BLaER1 treated with 17β-estradiol and CSF1 and Interleukin-3, amounts not matched to agents 10 nM and 100 nM (cell line): ENCODE data around the gene SDHAF1.

Source experiments
- H3K27ac ChIP-seq, 11 experiments: shearing (Covaris generic); formaldehyde crosslinking; 2 replicates each; pipeline ENCODE4 v1.8.1; 2022
- H3K27me3 ChIP-seq, 11 experiments: shearing (Covaris generic); formaldehyde crosslinking; 2 replicates each; pipeline ENCODE4 v1.8.1; 2022
- H3K36me3 ChIP-seq, 11 experiments: shearing (Covaris generic); formaldehyde crosslinking; 2 replicates each; pipeline ENCODE4 v1.8.1; 2022
- H3K4me1 ChIP-seq, 10 experiments: shearing (Covaris generic); formaldehyde crosslinking; 2 replicates each; pipeline ENCODE4 v1.8.1; 2022
- H3K4me2 ChIP-seq, 11 experiments: shearing (Covaris generic); formaldehyde crosslinking; 2 replicates each; pipeline ENCODE4 v1.8.1; 2022
- H3K4me3 ChIP-seq, 10 experiments: shearing (Covaris generic); formaldehyde crosslinking; 2 replicates each; pipeline ENCODE4 v1.8.1; 2022
- H3K9ac ChIP-seq, 11 experiments: shearing (Covaris generic); formaldehyde crosslinking; 2 replicates each; pipeline ENCODE4 v1.8.1; 2022
- H3K9me3 ChIP-seq, 11 experiments: shearing (Covaris generic); formaldehyde crosslinking; replicated peaks in 1 of 11; 2 replicates each; pipeline ENCODE4 v1.8.1; 2022
- H4K20me1 ChIP-seq, 11 experiments: shearing (Covaris generic); formaldehyde crosslinking; 2 replicates each; pipeline ENCODE4 v1.8.1; 2022
- Cebpa-rat ChIP-seq, 11 experiments: shearing (Covaris generic); IDR thresholded peaks; 2 replicates each; pipeline ENCODE4 v1.8.1; 2022

SDHAF1 gene

DNA sequence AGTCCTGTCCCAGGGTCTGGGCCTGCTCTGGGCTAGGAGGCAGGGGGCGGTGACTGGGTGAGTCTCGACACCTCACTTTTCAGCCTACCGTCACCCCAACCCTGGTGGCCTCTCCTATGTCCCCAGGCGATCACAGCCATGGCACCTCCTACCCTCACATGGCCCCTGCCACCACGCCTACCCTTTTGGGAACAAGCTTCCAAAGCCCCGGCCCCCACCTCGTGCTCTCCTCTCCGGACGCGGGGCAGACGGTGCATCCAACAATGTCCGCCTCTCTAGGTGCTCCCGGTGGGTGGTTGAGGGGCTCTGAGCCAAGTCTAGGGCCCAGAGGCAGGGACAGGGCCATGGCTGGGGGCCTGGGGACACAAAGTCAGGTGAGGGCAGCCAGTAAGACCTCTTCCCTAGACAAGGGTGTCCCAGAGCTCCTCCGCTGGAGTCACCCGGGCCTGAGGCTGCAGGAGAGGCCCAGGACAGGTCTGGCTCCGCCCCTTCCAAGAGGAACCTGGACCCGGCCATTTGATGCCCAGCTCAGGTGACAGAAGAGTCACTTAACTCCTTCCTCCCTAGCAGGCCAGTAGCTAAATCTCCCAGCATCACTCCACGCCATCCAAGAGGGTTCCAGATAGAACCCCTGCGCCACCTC, 13.5 kb downstream of the SDHAF1 start, which contains the start of gene SYNE4:
Gene SYNE4, minus strand, starts transcription at position 478 of the 643 bp plus-strand sequence. Its CDS starts 132 bp downstream, at position 346.
- H3K27ac ChIP-seq: no peak within 1 kb of the TSS
- H3K4me1 ChIP-seq: peaks cover 6 to 18% (median 11%) of the 10 kb centered on the region in 10 experiments; a peak in 19 of 20 replicates
- TF ChIP-seq Cebpa-rat (IDR thresholded peaks at IDR 0.05): no peak
- H3K27me3 ChIP-seq: peaks cover 0 to 20% (median 10%) of the 10 kb centered on the region in 11 experiments; a peak in 14 of 22 replicates
- peaks cover 0 to 11% (median under 1%) of the 10 kb centered on the region in 11 experiments; a peak in 5 of 22 replicates for H3K36me3 ChIP-seq
- H3K4me2 ChIP-seq: peak within 1 kb of the TSS; percentile 46 to 77 (median 63)
- peak within 1 kb of the TSS in 7 of 11 experiments; percentile 15 to 59 (median 46); a peak in 6 of 22 replicates for H3K9ac ChIP-seq
- peaks cover 0 to 22% (median 0%) of the 10 kb centered on the region in 11 experiments; a peak in 5 of 22 replicates for H4K20me1 ChIP-seq
- no peaks in the 10 kb centered on the region for H3K9me3 ChIP-seq
- peak within 1 kb of the TSS in 6 of 10 experiments; percentile 24 to 55 (median 36); a peak in 11 of 20 replicates for H3K4me3 ChIP-seq

DNA sequence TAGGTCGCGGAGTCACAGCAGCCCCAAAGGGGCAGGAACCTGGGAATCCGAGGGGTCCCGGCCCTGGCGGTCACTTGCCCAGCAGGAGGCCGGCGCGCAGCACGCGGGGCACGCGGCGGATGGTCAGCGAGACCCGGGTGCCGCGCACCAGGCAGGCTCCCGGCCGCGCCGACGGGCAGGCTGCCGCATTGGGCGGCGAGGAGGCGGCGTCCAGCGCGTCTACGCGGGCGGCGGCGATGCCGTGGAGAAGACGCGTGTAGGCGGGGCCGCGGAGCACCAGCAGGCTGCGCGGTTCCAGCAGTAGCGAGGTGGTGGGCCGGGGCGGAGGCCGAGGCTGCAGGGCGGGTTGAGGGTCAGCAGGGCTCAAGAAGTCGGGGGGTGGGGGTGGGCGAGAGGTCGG, 14.2 kb downstream of the SDHAF1 start:
- H3K4me2 ChIP-seq: peak overlapping the region; percentile 46 to 77 (median 63)
- peaks cover 0 to 5% (median 0%) of the 10 kb centered on the region in 11 experiments; a peak in 1 of 22 replicates for H3K36me3 ChIP-seq
- peak overlapping the region in 6 of 10 experiments; percentile 24 to 55 (median 36); a peak in 11 of 20 replicates for H3K4me3 ChIP-seq
- peaks cover 0 to 20% (median 10%) of the 10 kb centered on the region in 11 experiments; a peak in 14 of 22 replicates for H3K27me3 ChIP-seq
- TF ChIP-seq Cebpa-rat (IDR thresholded peaks at IDR 0.05): no peak
- H3K27ac ChIP-seq: no peak overlapping the region
- peaks cover 0 to 17% (median 0%) of the 10 kb centered on the region in 11 experiments; a peak in 4 of 22 replicates for H4K20me1 ChIP-seq
- peak overlapping the region in 7 of 11 experiments; percentile 15 to 59 (median 46); a peak in 6 of 22 replicates for H3K9ac ChIP-seq
- H3K4me1 ChIP-seq: peaks cover 9 to 21% (median 12%) of the 10 kb centered on the region in 10 experiments; a peak in 19 of 20 replicates
- H3K9me3 ChIP-seq: no peaks in the 10 kb centered on the region

DNA sequence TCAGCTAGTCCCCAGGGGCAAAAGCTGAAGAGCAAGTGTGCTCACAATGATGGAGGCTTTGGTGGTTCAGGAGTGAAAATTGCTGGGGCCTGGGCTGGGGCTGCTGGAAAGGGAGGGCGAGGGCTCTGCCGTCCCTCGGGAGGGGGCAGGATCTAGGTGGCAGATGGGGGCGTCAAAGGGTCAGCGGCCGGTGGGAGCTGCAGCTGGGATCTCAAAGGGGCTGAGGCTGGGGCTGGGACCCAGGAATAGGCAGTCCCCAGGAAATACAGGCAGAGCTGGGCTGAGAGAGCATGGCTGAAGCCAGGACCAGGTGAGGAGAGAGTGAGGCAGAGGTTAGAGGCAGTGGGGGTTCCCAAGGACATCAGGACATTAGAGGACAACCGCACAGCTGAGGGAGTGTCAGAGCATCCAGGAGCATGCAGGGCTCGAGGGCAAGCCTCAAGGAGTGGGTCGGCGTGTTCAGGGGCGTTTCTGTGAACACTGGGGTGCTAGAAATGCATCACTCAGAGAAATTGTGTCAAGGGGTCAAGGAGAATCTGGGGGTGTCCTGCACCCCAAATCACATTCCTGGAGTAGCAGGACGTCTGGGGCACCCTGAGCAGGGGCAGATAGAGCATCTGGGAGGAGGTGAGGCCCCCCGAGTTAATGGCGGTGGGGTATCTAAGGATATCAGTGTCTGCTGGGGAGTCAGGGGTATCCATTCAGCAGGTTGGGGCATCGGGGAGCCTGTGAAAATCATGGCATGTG, 14.8 kb downstream of the SDHAF1 start:
- H4K20me1 ChIP-seq: peaks cover 0 to 11% (median 0%) of the 10 kb centered on the region in 11 experiments; a peak in 3 of 22 replicates
- H3K36me3 ChIP-seq: no peaks in the 10 kb centered on the region; a peak in 1 of 22 replicates
- H3K4me2 ChIP-seq: peak overlapping the region; percentile 46 to 77 (median 63); a peak in 21 of 22 replicates
- H3K9ac ChIP-seq: peak overlapping the region in 5 of 11 experiments; percentile 5 to 59 (median 46); a peak in 1 of 22 replicates
- peaks cover 12 to 25% (median 16%) of the 10 kb centered on the region in 10 experiments for H3K4me1 ChIP-seq
- H3K27me3 ChIP-seq: peaks cover 0 to 20% (median 10%) of the 10 kb centered on the region in 11 experiments; a peak in 14 of 22 replicates
- no peak for TF ChIP-seq Cebpa-rat (IDR thresholded peaks at IDR 0.05)
- H3K4me3 ChIP-seq: peak overlapping the region in 6 of 10 experiments; percentile 24 to 55 (median 36); a peak in 8 of 20 replicates
- H3K27ac ChIP-seq: no peak overlapping the region
- no peaks in the 10 kb centered on the region for H3K9me3 ChIP-seq

GRCh38 chr19:36010402-36010801, 15.4 kb downstream of the SDHAF1 start:
- Histone ChIP-seq H3K27ac (no peak overlapping the region), H3K9me3 (no peaks in the 10 kb centered on the region), H3K4me3 (no peak overlapping the region), H3K4me1 (peaks cover 18 to 31% (median 21%) of the 10 kb centered on the region in 10 experiments), H4K20me1 (peaks cover 0 to 6% (median 0%) of the 10 kb centered on the region in 11 experiments; a peak in 3 of 22 replicates), H3K4me2 (no peak overlapping the region), H3K36me3 (no peaks in the 10 kb centered on the region; a peak in 1 of 22 replicates), H3K27me3 (peaks cover 0 to 20% (median 10%) of the 10 kb centered on the region in 11 experiments; a peak in 14 of 22 replicates), H3K9ac (no peak overlapping the region)
- no peak for TF ChIP-seq Cebpa-rat (IDR thresholded peaks at IDR 0.05)

DNA sequence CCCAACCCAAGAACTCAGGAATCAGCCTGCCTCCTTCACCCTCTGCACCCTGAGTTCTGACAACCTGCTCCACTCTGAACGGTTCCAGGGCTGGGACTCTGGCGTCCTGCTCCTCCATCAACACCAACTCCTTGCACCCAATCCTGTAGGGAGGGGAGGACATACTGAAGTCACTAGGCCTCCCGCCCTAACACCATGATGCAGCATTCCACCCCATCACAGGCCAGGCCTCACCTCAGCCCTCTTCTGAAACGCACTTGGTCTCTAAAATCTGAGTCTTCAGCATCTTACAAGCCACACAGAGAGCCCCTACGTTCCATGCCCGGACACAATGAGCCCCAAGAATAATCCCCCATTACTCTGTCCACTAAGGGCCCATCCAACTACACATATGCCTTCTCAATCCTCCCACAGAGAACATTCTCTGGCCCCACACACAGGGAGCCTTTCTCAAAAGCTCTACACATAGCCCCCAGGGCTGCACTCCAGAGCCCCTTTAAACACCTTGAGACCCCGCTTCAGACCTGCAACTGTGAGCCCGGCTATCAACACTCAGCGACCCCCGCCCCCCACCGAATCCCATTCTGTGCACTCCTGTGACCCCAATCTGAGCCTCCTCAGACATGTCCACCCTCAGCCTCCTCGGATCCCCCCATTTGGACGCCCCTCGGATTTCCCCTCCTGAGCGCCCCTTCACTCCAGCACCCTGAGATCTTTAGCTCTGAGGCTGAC, 18.5 kb downstream of the SDHAF1 start:
- Histone ChIP-seq H3K4me3 (peak overlapping the region; percentile 71 to 82 (median 78)), H3K9me3 (no peaks in the 10 kb centered on the region), H3K27me3 (peaks cover 0 to 16% (median 9%) of the 10 kb centered on the region in 11 experiments; a peak in 14 of 22 replicates), H4K20me1 (no peaks in the 10 kb centered on the region; a peak in 1 of 22 replicates), H3K36me3 (peaks cover 0 to 15% (median 0%) of the 10 kb centered on the region in 11 experiments; a peak in 6 of 22 replicates), H3K4me1 (peaks cover 18 to 32% (median 21%) of the 10 kb centered on the region in 10 experiments), H3K9ac (peak overlapping the region; percentile 79 to 89 (median 84)), H3K4me2 (peak overlapping the region; percentile 88 to 99 (median 95)), H3K27ac (peak overlapping the region; percentile 73 to 85 (median 82))
- TF ChIP-seq Cebpa-rat (IDR thresholded peaks at IDR 0.05): no peak

DNA sequence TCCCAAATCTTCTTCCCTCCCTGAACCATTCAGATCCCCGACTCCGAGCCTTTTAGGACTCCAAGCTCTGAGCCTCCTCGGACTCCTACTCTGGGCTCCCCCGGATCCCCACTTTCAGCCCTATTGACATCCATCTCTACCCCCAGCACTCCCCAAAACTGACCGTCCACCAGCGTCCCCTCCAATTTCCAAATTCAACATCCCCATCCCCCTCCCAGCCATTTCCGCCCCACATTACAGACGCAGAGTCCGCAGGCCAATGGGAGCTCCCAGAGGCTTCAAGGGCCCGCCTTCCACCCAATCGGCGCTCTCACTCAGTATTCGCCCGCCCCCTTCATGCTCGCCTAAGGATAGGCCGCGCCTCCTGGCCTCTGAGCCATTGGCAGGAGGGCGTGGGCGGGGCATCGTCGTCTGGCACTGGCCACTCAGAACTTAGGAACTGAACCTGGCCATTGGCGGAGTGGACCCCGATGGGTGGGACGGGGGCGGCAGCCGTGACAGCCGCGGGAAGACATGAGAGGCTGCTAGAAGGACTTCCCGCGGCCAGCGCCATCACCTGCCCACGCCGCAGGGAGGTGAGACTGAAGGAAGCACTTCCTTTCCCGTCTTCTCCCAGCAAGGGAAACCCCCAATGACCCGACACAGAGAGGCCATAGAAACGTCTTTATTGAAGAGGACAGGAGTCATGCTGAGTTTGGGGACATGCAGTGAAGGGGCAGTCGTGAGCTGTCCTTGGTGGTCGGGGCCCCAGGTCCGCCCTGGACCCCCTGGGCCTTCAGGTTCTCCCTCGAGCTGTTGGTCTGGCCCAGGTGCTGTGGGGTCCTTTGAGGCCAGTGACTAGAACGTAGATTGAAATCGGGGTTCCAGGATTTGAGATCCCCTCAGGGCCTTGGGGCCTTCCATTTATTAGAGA, 19.3 kb downstream of the SDHAF1 start, which contains the start of gene ALKBH6:
Gene ALKBH6, minus strand, starts transcription at position 202 of the 913 bp plus-strand sequence. CDS start 816 bp downstream, outside the sequence.
- Histone ChIP-seq H3K27ac (peak within 1 kb of the TSS; percentile 73 to 85 (median 82)), H3K27me3 (peaks cover 0 to 8% (median under 1%) of the 10 kb centered on the region in 11 experiments; a peak in 12 of 22 replicates), H4K20me1 (no peaks in the 10 kb centered on the region; a peak in 1 of 22 replicates), H3K36me3 (peaks cover 0 to 23% (median 0%) of the 10 kb centered on the region in 11 experiments; a peak in 6 of 22 replicates), H3K4me2 (peak within 1 kb of the TSS; percentile 88 to 99 (median 95)), H3K4me1 (peaks cover 18 to 28% (median 20%) of the 10 kb centered on the region in 10 experiments), H3K9me3 (no peaks in the 10 kb centered on the region), H3K4me3 (peak within 1 kb of the TSS; percentile 71 to 82 (median 78)), H3K9ac (peak within 1 kb of the TSS; percentile 79 to 89 (median 84))
- TF ChIP-seq Cebpa-rat (IDR thresholded peaks at IDR 0.05): no peak

GRCh38 chr19:36019061-36019670, 24.2 kb downstream of the SDHAF1 start:
- Histone ChIP-seq H3K36me3 (peaks cover 0 to 66% (median 23%) of the 10 kb centered on the region in 11 experiments; a peak in 17 of 22 replicates), H3K9ac (no peak overlapping the region), H3K9me3 (no peaks in the 10 kb centered on the region), H4K20me1 (no peaks in the 10 kb centered on the region; a peak in 1 of 22 replicates), H3K4me1 (peaks cover 9 to 11% (median 10%) of the 10 kb centered on the region in 10 experiments), H3K4me3 (no peak overlapping the region), H3K27ac (no peak overlapping the region), H3K4me2 (no peak overlapping the region), H3K27me3 (no peaks in the 10 kb centered on the region)
- no peak for TF ChIP-seq Cebpa-rat (IDR thresholded peaks at IDR 0.05)
